Astrocyte of the spinal cord (primary cell): Measurements from ENCODE around the gene LIN7C.
"Not testable (repeated sequence)": the region's sequence is repeated elsewhere in the genome, so short reads cannot be mapped to it uniquely, and the experiment has no call there.

ENCODE experiments used
- DNase-seq: peaks from one replicate; pipeline ENCODE4 v3.0.0; 2011; ENCODE audit warnings: low read depth, low spot score
- H3K4me3 ChIP-seq: 2 replicates; pipeline ENCODE4 v1.5.1; 2011; ENCODE audit warnings: low read depth, mild to moderate bottlenecking, low read length, moderate library complexity
- CTCF ChIP-seq: IDR thresholded peaks from 2 replicates; pipeline ENCODE4 v1.5.1; 2012; ENCODE audit warnings: low read depth, mild to moderate bottlenecking, low read length, inconsistent platforms
- in situ Hi-C: cut with HindIII; loops from 2 replicates; pipeline ENCODE4 v1.10.0; 2017; ENCODE audit warnings: low sequenced_read_pairs

The LIN7C gene

GRCh38 chr11:27525824-27526516, 19.4 kb upstream of the LIN7C start:
- DNase-seq, result no peak
- in situ Hi-C loops, result no loop called here
- no peak overlapping the region for H3K4me3 ChIP-seq
- no peak for TF ChIP-seq CTCF

- peak; percentile 23 for TF ChIP-seq CTCF
- in situ Hi-C loops, result no loop called here
- peak; percentile 35 for DNase-seq
- H3K4me3 ChIP-seq, result no peak overlapping the region
Measured at GRCh38 chr11:27524155-27524554, 17.6 kb upstream of the LIN7C start.

GRCh38 chr11:27520226-27520625, 13.7 kb upstream of the LIN7C start:
- in situ Hi-C loops, result no loop called here
- DNase-seq, result no peak
- H3K4me3 ChIP-seq, result no peak overlapping the region
- TF ChIP-seq CTCF, result no peak

- in situ Hi-C loops, result no loop called here
- TF ChIP-seq CTCF, result no peak
Measured at GRCh38 chr11:27518518-27518917, 11.9 kb upstream of the LIN7C start.

GRCh38 chr11:27517490-27517889, 10.9 kb upstream of the LIN7C start:
- H3K4me3 ChIP-seq, DNase-seq, in situ Hi-C loops: not testable (repeated sequence)

More at GRCh38 chr11:27518518-27518917, 11.9 kb upstream of the LIN7C start:
- DNase-seq, result no peak
- no peak overlapping the region for H3K4me3 ChIP-seq

GRCh38 chr11:27514558-27514957, 8.0 kb upstream of the LIN7C start:
- DNase-seq, result peak; percentile 64
- in situ Hi-C loops, result no loop called here
- no peak for TF ChIP-seq CTCF
- H3K4me3 ChIP-seq, result no peak overlapping the region

- in situ Hi-C loops, result no loop called here
- no peak for TF ChIP-seq CTCF
- DNase-seq, result no peak
- no peak overlapping the region for H3K4me3 ChIP-seq
Measured at GRCh38 chr11:27514076-27514475, 7.5 kb upstream of the LIN7C start.
